T-cell (primary cell): Measurements from ENCODE around the gene TTYH3. TPM values are rescaled to one million over a fixed set of nuclear protein-coding genes. Genes with fewer than 3 reads are reported as not detected.

Source experiments
- ATAC-seq, 4 experiments: fragments of 200-7000 bp in 3 of 4; fragments of 150-1000 bp in 1 of 4; cut with Tn5 transposase; replicated peaks in 1 of 4; 1 replicate in 3 of 4; 2 replicates in 1 of 4; pipeline ENCODE4 v1.10.0; 2021; ENCODE audit warnings: moderate library complexity in 3 of 4, mild to moderate bottlenecking in 2 of 4, moderate number of reproducible peaks in 1 of 4
- CTCF ChIA-PET, 2 donors: fragments of 300-600 bp; sonication (Branson Sonifier 250); formaldehyde crosslinking; loops; one replicate each; lab custom pipeline; 2022; ENCODE audit warnings: antibody characterized with exemption in 2 of 2; lab: Charles Lee
- POLR2A ChIA-PET, 2 donors: fragments of 300-600 bp; sonication (Branson Sonifier 250); formaldehyde crosslinking; loops; one replicate each; lab custom pipeline; 2022; ENCODE audit warnings: antibody characterized with exemption in 2 of 2; lab: Charles Lee
- DNase-seq, 35 experiments: peaks; one replicate each; pipeline versions ENCODE4 v3.0.0 to v3.0.0-alpha.2; 2013 to 2023
- H3K27ac ChIP-seq: one replicate; pipeline ENCODE4 v1.5.1; 2013; ENCODE audit warnings: low read length
- H3K27me3 ChIP-seq, 2 experiments: replicated peaks in 1 of 2; 1 replicate in 1 of 2; 2 replicates in 1 of 2; pipeline versions ENCODE4 v1.6.1 to v1.7.0; 2013; ENCODE audit warnings: low read length in 1 of 2, mixed read lengths in 1 of 2; ENCODE audit not compliant: control insufficient read depth in 2 of 2, insufficient read depth in 2 of 2; ENCODE audit errors: extremely low read depth in 1 of 2
- H3K36me3 ChIP-seq, 2 donors: 1 replicate in 1 of 2; 2 replicates in 1 of 2; pipeline versions ENCODE4 v1.6.1 to v1.7.0; 2013; ENCODE audit warnings: low read length in 1 of 2; ENCODE audit not compliant: control insufficient read depth in 2 of 2, insufficient read depth in 1 of 2; ENCODE audit errors: extremely low read depth in 1 of 2
- H3K4me1 ChIP-seq, 2 experiments: 1 replicate in 1 of 2; 2 replicates in 1 of 2; pipeline versions ENCODE4 v1.6.1 to v1.7.0; 2013; ENCODE audit warnings: low read length in 2 of 2, mixed read lengths in 1 of 2; ENCODE audit not compliant: insufficient read depth in 2 of 2, control insufficient read depth in 1 of 2; ENCODE audit errors: extremely low read depth in 1 of 2
- H3K4me3 ChIP-seq, 2 donors: 1 replicate in 1 of 2; 2 replicates in 1 of 2; pipeline versions ENCODE4 v1.5.1 to v1.7.0; 2013; ENCODE audit warnings: mild to moderate bottlenecking in 2 of 2, low read length in 1 of 2, moderate library complexity in 1 of 2; ENCODE audit not compliant: control insufficient read depth in 1 of 2; ENCODE audit errors: extremely low read depth in 1 of 2
- H3K9me3 ChIP-seq: 2 replicates; pipeline ENCODE4 v1.7.0; 2013
- H3K27ac Mint-ChIP-seq, 2 donors: one replicate each; pipeline ENCODE4 v1.8.0; 2020 to 2021; ENCODE audit warnings: mild to moderate bottlenecking in 2 of 2, mixed read lengths in 2 of 2
- H3K27me3 Mint-ChIP-seq, 2 donors: one replicate each; pipeline ENCODE4 v1.8.0; 2021 to 2022; ENCODE audit warnings: mixed read lengths in 2 of 2
- H3K36me3 Mint-ChIP-seq: one replicate; pipeline ENCODE4 v1.8.0; 2021; ENCODE audit warnings: mixed read lengths
- H3K4me1 Mint-ChIP-seq, 3 donors: one replicate each; pipeline ENCODE4 v1.8.0; 2020 to 2022; ENCODE audit warnings: mixed read lengths in 3 of 3, mild to moderate bottlenecking in 1 of 3
- H3K4me3 Mint-ChIP-seq, 3 donors: one replicate each; pipeline ENCODE4 v1.8.0; 2020 to 2022; ENCODE audit warnings: mild to moderate bottlenecking in 3 of 3, mixed read lengths in 3 of 3, moderate library complexity in 3 of 3
- H3K9me3 Mint-ChIP-seq, 3 donors: one replicate each; pipeline ENCODE4 v1.8.0; 2020 to 2022; ENCODE audit warnings: mixed read lengths in 3 of 3
- WGBS: methylation state at CpG from one replicate; pipeline ENCODE4 v1.1.5; 2013; ENCODE audit warnings: missing lambda C conversion rate; ENCODE audit not compliant: insufficient coverage; 5-methylcytosine and 5-hydroxymethylcytosine counted together
- total RNA-seq, 35 experiments: library from RNA in 6 of 35; stranded (reverse) in 6 of 35; fragments of 120-200 nt in 1 of 35; gene quantifications; one replicate each; pipeline versions ENCODE4 v1.2.1 to v1.2.4 and lab custom pipeline; 2013 to 2026

Gene TTYH3
- total RNA-seq, 5 donors from 2014 or later (not counting 1 experiment from before 2014, with no cell fraction given) = 11.5 to 17.7 (median 14.5) TPM

GRCh38 chr7:2657920-2658671 is 26.3 kb downstream of the TTYH3 start:
- no peaks in the 10 kb centered on the region for H3K27me3 Mint-ChIP-seq
- no peak overlapping the region for H3K27ac Mint-ChIP-seq
- peaks cover 4% of the 10 kb centered on the region for H3K36me3 Mint-ChIP-seq
- H3K9me3 ChIP-seq = no peaks in the 10 kb centered on the region
- ATAC-seq (no peak), DNase-seq (no peak)
- no peak overlapping the region for H3K27ac ChIP-seq
- POLR2A ChIA-PET = interaction anchor here in 1 of 2 donors (0.6 kb wide), 1 partner anchor 58 kb away, joined by 5 read pairs; no protein-coding TSS in a partner anchor
- no peaks in the 10 kb centered on the region for H3K4me1 Mint-ChIP-seq
- peaks cover 0 to 3% of the 10 kb centered on the region in 2 experiments for H3K27me3 ChIP-seq
- no peaks in the 10 kb centered on the region for H3K4me1 ChIP-seq
- no peaks in the 10 kb centered on the region for H3K9me3 Mint-ChIP-seq
- H3K4me3 ChIP-seq = no peak overlapping the region
- H3K36me3 ChIP-seq = peaks cover 0 to 3% of the 10 kb centered on the region in 2 donors
- WGBS = 96% methylated on average over 33 of the region's 33 CpGs
- H3K4me3 Mint-ChIP-seq = no peak overlapping the region
- CTCF ChIA-PET = no interaction called here

DNA sequence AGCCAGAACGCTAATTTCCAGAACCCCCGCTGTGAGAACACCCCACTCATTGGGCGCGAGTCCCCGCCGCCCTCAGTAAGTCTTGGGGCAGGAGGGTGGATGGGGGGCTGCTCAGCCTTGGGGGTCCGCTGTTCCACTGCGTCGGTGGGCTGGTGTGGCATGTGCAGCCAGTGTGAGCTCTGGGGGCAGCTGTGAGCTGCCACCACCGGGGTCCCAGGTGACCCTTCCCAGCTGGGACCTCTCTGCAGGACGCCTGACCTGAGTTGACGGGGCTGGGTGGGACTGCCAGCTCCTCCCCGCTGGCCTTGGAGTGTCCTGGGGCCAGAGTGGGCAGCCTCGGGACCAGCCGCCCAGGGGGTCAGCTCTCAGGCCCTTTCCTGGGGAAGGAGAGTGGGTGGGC is 27.2 kb downstream of the TTYH3 start:
- no peak overlapping the region for H3K4me3 ChIP-seq
- no peak overlapping the region for H3K27ac ChIP-seq
- Mint-ChIP-seq H3K4me3 (no peak overlapping the region), H3K27ac (no peak overlapping the region), H3K4me1 (no peaks in the 10 kb centered on the region), H3K9me3 (no peaks in the 10 kb centered on the region), H3K36me3 (peaks cover 4% of the 10 kb centered on the region), H3K27me3 (no peaks in the 10 kb centered on the region)
- no peak for ATAC-seq
- peaks cover 0 to 5% of the 10 kb centered on the region in 2 experiments for H3K27me3 ChIP-seq
- POLR2A ChIA-PET = no interaction called here
- no peak for DNase-seq
- H3K4me1 ChIP-seq = no peaks in the 10 kb centered on the region
- WGBS = 93% methylated on average over 10 of the region's 15 CpGs
- CTCF ChIA-PET = no interaction called here
- H3K9me3 ChIP-seq = no peaks in the 10 kb centered on the region
- H3K36me3 ChIP-seq = peaks cover 0 to 3% of the 10 kb centered on the region in 2 donors

DNA sequence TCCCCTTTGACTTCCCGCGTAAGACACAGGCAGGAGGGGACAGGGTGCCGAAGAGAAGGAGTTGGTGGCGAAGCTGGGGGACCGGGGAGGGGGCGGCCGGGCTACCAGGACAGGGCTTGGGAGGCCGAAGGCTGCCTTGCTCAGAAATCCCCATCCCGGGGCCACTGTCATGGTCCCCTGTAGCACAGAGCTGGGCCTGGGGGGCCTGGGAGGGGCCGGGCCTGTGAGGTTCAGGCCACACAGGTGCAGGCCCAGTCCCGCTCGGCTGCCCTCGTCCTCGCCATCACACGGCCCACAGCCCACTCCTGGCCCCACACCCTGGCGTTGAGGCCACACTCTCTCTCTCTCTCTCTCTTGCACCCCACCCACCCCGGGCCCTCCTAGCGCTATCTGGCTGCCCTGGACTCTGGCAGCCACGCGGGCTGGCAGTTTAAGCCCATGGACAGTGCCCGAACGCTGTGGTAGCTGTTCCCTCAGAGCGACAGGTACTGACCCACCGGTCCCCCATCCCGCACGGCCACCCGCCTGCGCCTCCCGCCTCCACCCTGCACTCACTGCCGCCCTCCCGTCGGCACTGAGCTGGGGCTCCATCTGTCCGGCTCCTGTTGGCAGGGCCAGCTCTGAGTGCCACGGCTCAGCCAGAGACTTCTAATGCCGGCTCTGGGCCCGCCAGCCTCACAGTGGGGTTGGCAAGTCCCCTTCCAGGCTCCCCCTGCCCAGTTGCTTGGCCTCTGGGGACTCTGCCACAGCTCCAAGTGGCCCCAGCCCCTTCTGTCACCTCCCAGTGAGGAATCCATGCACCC is 28.0 kb downstream of the TTYH3 start:
- ATAC-seq (no peak), DNase-seq (no peak)
- no peak overlapping the region for H3K4me3 Mint-ChIP-seq
- no peaks in the 10 kb centered on the region for H3K4me1 Mint-ChIP-seq
- ChIA-PET POLR2A (no interaction called here), CTCF (no interaction called here)
- no peak overlapping the region for H3K27ac Mint-ChIP-seq
- no peaks in the 10 kb centered on the region for H3K9me3 Mint-ChIP-seq
- Histone ChIP-seq H3K9me3 (no peaks in the 10 kb centered on the region), H3K4me3 (no peak overlapping the region), H3K27ac (no peak overlapping the region), H3K27me3 (peaks cover 0 to 5% of the 10 kb centered on the region in 2 experiments), H3K36me3 (peaks cover 0 to 3% of the 10 kb centered on the region in 2 donors), H3K4me1 (no peaks in the 10 kb centered on the region)
- H3K36me3 Mint-ChIP-seq = peaks cover 4% of the 10 kb centered on the region
- 93% methylated on average over 32 of the region's 36 CpGs for WGBS
- H3K27me3 Mint-ChIP-seq = no peaks in the 10 kb centered on the region

- ChIA-PET POLR2A (no interaction called here), CTCF (no interaction called here)
- Histone ChIP-seq H3K4me1 (no peaks in the 10 kb centered on the region), H3K36me3 (peaks cover 0 to 3% of the 10 kb centered on the region in 2 donors), H3K27ac (no peak overlapping the region), H3K27me3 (peaks cover 0 to 8% of the 10 kb centered on the region in 2 experiments), H3K9me3 (no peaks in the 10 kb centered on the region), H3K4me3 (no peak overlapping the region)
- Mint-ChIP-seq H3K27ac (no peak overlapping the region), H3K27me3 (no peaks in the 10 kb centered on the region), H3K4me3 (no peak overlapping the region), H3K36me3 (peaks cover 4% of the 10 kb centered on the region), H3K4me1 (peaks cover 0 to 2% (median 0%) of the 10 kb centered on the region in 3 donors), H3K9me3 (no peaks in the 10 kb centered on the region)
- ATAC-seq (no peak), DNase-seq (no peak)
- WGBS = 90% methylated on average over 23 of the region's 36 CpGs
Measured at GRCh38 chr7:2660359-2661095, 28.7 kb downstream of the TTYH3 start.

- H3K27me3 ChIP-seq = peaks cover 0 to 13% of the 10 kb centered on the region in 2 experiments
- H3K4me1 Mint-ChIP-seq = peaks cover 0 to 2% (median 0%) of the 10 kb centered on the region in 3 donors
- ChIA-PET POLR2A (no interaction called here), CTCF (no interaction called here)
- no peaks in the 10 kb centered on the region for H3K9me3 Mint-ChIP-seq
- no peak overlapping the region for H3K4me3 Mint-ChIP-seq
- H3K36me3 Mint-ChIP-seq = peaks cover 4% of the 10 kb centered on the region
- no peaks in the 10 kb centered on the region for H3K27me3 Mint-ChIP-seq
- peaks cover 0 to 3% of the 10 kb centered on the region in 2 donors for H3K36me3 ChIP-seq
- 87% methylated on average over 9 of the region's 10 CpGs for WGBS
- H3K9me3 ChIP-seq = no peaks in the 10 kb centered on the region
- no peaks in the 10 kb centered on the region for H3K4me1 ChIP-seq
- H3K4me3 ChIP-seq = no peak overlapping the region
- DNase-seq = no peak
- no peak overlapping the region for H3K27ac Mint-ChIP-seq
- H3K27ac ChIP-seq = no peak overlapping the region
- no peak for ATAC-seq
Measured at GRCh38 chr7:2661096-2661449, 29.3 kb downstream of the TTYH3 start.

- Histone ChIP-seq H3K36me3 (peaks cover 0 to 3% of the 10 kb centered on the region in 2 donors), H3K4me1 (no peaks in the 10 kb centered on the region), H3K27me3 (peaks cover 0 to 17% of the 10 kb centered on the region in 2 experiments), H3K9me3 (no peaks in the 10 kb centered on the region), H3K27ac (no peak overlapping the region), H3K4me3 (no peak overlapping the region)
- Mint-ChIP-seq H3K27me3 (no peaks in the 10 kb centered on the region), H3K9me3 (no peaks in the 10 kb centered on the region), H3K4me1 (peaks cover 0 to 2% (median 0%) of the 10 kb centered on the region in 3 donors), H3K27ac (no peak overlapping the region), H3K36me3 (peaks cover 4% of the 10 kb centered on the region), H3K4me3 (no peak overlapping the region)
- WGBS = 91% methylated on average over 42 of the region's 43 CpGs
- no peak for DNase-seq
- ATAC-seq = no peak
- ChIA-PET CTCF (no interaction called here), POLR2A (no interaction called here)
Measured at GRCh38 chr7:2661602-2662272, 30.0 kb downstream of the TTYH3 start.
